HG03196 (cell line): ENCODE results near the gene ZNF804A.
"Not testable (repeated sequence)": the region's sequence is repeated elsewhere in the genome, so short reads cannot be mapped to it uniquely, and the experiment has no call there.

ENCODE experiments used
- ATAC-seq: cut with Tn5 transposase; IDR thresholded peaks from one replicate; pipeline ENCODE4 v1.9.1; 2021; ENCODE audit not compliant: unreplicated experiment

The ZNF804A gene

DNA sequence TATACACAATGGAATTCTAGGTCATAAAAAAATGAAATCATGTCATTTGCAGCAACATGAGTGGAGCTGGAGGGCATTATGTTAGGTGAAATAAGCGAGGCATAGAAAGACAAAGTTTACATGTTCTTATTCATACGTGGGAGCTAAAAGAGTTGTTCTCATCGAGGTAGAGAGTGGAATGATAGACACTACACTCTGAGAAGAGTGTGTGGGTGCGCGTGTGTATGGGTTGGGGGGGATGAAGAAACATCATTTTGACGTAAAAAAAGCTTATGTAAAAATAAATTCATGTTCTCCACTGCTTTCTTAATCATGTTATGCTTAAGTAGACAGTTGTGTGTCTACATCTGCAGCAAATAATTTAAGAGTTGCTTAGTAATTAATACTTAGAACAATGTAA, 123.6 kb downstream of the ZNF804A start:
- ATAC-seq: no peak

DNA sequence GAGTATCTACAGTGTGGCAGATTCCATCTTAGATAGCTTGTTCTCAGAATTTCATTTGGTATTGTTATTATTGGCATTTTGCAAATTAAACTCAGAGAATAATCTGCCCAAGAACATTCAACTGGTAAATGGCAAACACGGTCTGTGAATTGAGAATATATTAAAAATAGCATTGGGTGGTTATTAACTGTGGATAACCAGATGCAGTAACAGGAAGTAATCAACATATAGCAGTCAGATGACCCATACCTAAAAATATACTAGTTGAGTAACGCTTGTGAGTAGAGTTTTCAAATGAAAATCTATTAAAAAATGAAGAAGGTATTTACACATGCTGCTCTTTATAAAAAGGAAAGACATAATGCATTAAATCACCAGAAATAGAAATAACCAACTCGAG, 129.5 kb downstream of the ZNF804A start:
- no peak for ATAC-seq

DNA sequence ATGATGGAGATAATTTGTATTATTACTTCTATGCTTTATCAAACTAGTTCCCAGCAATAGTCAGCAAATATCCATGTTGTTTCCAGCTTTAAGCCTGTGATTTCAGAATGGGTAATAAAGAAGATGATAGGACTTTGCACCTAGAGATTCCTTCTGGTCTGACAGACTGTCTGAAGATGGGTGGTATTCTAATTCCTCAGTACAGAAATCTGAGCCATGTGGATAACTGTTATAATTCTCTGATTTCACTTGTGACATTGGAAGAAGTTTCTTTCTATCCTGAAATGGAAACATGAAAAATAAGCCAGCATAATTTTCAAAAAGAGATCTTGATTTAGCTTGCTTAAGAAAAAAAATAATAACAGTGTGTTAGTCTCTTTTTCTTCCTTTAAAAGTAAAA, 130.1 kb downstream of the ZNF804A start:
- ATAC-seq: no peak

DNA sequence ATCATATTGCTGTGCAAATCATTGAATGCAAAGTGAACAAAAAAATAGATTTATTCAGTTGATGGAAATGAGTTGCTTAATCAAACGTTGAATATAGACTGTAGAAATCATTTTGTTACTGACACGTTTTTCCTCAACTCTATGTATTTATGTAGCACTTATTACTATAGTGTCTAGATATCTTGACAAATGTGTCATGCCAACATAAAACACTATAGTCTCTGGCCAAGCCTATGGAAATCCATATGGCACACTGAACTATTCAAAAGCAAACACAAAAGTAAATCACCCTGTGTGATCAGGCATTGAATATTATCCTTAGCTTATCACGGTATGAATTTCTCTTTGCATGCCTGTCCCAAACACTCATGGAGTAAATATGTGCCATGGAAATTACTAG, 131.3 kb downstream of the ZNF804A start:
- ATAC-seq: no peak

DNA sequence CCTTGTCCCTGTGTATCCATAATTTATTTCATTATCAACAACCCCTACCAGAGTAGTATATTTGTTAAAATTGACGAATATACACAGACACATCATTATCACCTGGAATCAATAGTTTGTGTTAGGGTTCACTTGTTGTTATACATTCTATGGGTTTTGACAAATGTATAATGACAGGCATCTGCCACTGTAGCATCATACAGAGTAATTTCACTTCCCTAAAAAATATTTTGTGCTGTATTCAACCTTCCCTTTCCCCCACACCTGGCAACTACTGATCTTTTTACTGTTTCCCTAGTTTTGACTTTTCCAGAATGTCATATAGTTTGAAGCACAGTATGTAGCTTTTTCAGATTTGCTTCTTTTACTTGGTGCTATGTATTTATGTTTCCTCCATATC, 132.0 kb downstream of the ZNF804A start:
- ATAC-seq: peak; percentile 52

DNA sequence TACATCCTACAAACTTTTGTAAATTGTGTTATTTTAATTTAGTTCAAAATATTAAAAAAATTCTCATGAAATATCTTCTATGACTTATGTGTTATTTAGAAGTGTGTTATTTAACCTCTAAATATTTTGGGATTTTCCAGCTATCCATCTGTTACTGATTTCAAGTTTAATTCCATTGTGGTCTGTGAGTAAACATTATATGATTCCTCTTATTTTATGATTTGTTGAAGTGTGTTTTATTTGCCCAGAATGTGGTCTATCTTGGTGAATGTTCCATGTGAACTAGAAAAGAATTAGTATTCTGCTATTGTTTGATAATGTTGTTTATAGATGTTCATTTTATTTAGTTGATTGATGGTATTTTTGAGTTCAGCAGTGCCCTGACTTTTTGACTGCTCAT, 136.0 kb downstream of the ZNF804A start:
- no peak for ATAC-seq

DNA sequence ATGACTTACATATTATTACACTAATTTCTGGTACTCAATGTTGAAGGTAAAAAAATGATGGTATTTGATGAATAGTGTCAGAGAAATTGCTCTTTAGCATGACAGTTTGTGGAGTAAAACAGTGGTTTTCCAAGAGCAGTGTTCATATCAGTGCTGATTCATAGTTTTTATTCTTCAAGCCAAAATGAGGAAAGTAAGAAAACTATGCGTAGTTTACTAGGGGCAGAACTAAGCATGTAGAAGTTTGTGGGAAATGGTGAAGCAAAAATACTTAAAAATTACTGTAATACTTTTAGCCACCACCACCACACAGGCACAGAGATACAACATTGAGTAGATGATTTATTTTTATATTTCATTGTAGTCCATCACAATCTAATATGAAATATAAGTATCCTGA, 137.3 kb downstream of the ZNF804A start:
- ATAC-seq: no peak

DNA sequence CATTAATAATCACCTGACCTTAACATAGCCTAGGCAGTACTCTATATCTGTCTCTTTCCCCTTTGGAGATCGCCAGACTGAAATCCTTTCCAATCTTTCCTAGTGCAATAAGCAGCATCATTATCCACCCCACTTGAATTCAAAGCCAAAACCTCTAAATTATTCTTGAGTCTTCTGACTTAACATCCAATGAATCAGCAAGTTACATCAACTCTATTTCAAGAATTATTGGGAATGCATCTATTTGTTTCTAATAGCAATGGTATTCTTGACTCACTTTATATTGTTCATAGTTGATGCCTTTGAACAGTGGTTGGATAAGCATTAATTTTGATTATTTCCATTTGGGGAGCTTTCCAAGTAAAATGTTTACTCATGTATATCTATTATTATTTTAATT, 144.8 kb downstream of the ZNF804A start:
- no peak for ATAC-seq

DNA sequence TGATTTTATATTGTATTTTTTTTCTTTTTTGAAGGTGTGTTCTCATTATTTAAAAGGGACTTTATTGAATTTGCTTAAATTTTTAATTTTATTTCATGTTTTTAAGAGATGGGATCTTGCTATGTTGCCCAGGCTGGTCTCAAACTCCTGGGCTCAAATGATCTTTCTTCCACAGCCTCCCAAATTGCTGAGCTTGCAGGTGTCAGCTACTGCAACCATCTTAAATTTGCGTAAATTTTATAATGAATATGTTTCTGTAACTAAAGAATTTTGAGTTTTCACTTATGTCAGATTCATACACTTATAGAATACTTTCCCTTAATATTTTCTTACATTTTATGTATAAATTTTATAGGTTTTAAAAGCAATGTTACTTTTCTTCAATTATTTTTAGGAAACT, 157.8 kb downstream of the ZNF804A start:
- no peak for ATAC-seq

DNA sequence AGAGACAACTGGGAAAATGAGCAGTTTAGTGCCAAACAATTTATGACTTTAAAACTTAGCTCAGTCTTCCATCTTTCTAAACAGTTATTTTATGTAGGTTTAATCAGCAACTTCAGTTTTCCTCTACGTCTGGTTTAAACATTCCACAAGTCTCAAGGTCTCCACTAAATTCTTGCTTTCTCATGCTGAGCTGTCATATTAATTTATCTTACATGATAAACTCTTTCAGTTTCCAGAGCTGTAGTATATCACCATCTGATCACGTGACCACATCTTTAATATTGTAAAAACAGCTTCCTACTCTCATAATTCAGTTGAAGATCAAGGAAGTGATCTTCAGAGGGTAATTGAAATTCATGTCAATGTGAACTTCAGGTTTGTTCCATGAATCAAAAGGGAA, 158.6 kb downstream of the ZNF804A start:
- no peak for ATAC-seq

DNA sequence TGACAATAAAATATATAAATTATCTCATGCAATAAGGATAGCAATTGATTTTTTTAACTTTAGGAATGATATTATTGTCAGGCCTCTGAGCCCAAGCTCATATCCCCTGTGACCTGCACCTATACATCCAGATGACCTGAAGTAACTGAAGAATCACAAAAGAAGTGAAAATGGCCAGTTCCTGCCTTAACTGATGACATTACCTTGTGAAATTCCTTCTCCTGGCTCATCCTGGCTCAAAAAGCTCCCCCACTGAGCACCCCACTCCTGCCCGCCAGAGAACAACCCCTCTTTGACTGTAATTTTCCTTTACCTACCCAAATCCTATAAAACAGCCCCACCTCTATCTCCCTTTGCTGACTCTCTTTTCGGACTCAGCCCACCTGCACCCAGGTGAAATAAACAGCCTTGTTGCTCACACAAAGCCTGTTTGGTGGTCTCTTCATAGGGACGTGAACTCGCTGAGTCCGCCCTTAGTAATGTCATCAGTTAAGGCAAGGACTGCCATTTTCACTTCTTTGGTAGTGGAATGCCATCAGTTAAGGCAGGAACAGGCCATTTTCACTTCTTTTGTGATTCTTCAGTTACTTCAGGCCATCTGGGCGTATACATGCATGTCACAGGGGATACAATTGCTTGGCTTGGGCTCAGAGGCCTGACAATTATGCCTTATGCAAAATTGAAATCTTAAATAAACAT, 161.4 kb downstream of the ZNF804A start:
- not testable (repeated sequence) for ATAC-seq

DNA sequence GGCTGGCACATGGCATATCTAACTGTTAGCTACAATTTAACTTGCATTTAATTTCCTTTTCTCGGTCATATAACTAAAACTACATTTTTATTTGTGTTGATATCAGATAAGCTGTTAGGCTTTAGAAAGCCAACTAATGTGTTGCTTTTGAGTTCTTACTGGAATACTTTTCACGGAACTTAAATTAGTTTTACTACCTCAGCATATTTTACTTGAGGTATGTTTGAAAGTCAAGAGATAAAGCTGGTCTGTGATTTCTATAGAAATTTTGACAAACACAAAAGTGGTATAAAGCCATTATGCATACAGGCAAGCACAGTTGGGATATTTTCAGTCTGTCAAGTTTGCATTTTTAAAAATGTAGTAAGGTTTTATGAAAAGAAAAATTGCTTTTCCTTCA, 162.6 kb downstream of the ZNF804A start:
- no peak for ATAC-seq

DNA sequence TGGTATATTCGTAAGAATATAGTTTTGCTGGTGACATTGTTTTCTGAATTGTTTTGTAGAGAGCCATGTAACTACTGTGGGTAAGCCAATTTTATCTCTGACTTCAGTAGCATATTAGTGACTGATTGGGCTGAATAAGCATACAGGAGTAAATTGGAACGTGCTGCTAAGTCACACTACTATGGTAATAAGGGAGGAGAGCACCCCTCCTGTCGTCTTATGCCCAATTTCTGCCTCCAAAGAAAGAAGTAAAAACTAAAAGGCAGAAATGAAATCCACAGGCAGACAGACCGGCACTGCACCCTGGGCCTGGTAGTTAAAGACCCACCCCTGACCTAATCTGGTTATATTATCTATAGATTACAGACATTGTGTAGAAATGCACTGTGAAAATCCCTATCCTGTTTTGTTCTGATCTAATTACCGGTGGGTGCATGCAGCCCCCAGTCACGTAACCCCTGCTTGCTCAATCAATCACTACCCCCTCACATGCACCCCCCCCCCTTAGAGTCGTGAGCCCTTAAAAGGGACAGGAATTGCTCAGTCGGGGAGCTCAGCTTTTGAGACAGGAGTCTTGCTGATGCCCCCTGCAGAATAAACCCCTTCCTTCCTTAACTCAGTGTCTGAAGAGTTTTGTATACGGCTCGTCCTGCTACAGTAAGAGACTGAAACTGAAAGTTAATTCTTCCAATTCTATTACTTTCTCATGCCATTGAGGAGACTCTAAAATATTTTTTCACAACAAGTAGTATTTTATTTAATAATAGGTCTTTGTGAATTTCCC, 167.0 kb downstream of the ZNF804A start:
- no peak for ATAC-seq

DNA sequence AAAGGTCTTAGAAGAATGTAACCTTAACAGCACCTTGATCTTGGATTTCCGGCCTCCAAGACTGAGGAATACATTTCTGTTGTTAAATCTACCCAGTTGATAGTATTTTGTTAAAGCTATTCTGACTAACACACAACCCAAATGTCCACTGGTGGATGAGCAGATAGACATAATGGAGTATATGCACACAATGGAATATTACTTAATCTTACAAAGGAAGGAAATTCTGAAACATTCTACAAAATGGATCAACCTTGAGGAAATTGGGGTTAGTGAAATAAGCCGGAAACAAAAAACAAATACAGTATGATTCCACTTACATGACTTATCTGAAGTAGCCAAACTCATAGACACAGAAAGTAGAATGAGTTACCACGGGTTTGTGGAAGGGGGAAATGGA, 168.7 kb downstream of the ZNF804A start:
- no peak for ATAC-seq

DNA sequence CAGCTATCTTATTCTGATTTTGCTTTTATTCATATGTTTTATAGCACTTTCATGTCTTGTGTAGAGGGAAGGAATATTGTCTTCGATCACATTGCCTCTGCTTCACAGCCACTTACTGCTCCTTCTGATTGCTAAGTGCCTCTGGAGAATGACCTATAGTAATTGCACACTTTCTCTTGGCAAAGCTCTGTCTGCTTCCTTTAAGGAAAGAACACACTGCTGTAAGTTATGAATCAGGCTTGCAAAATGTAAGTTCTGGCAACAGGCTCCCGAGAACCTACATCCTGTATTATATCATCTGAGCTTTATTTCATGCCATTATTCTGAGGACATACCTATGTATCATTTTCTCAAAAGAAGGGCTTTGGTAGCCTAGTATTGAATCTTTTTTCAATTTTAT, 170.7 kb downstream of the ZNF804A start:
- no peak for ATAC-seq

DNA sequence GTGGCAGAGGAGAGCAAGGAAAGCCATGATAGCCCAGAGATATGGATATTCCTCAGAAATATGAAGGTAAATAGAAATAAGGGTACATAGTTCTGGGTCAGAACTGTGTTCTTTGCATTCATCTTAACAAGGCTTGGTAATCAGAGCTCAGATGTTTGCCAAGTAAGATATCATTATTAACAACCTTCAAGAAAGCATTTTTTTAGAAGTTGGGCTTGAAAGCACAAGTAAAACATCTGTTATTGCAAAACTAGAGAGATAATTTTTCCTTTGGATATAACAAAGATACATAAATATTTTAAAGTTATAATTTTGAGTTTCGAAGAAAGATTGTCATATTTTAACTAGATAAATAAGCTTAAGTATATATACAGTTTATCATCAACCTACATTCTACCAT, 171.4 kb downstream of the ZNF804A start:
- no peak for ATAC-seq

DNA sequence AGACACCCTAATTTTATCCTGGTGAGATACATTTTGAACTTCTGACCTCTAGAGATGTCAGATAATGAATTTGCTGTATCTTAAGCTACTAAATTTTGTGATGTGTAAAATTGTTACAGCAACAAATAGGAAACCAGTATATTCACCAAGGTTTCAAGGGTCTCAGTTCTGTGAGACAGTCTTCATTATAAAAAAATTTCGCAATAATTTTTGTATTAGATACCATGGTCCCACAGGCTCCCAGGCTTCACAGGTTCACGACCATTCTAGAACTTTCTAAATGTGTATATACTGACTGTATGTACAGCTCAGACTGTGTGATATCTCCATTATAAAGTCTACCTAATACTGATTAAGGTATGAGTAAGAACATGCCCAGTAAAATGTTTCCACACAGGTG, 181.4 kb downstream of the ZNF804A start:
- no peak for ATAC-seq

DNA sequence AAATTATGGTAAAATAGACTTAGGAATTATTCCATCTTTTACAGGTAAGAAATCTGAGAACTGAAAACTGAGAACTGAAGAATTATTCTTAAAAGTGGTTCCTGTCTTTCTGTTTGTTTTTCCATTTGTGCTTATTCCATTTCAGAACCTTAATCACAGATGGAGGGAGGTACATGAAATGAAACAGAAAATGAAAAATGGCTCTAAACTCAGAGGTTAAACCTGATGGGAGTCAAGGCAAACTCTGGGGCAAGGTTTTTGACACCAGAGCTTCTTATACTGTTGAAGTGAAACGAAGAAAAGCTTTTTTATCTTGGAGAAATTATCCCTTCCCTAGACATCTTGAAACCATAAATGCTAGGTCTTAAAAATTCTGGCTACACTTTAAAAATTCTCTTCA, 182.1 kb downstream of the ZNF804A start:
- ATAC-seq: no peak

DNA sequence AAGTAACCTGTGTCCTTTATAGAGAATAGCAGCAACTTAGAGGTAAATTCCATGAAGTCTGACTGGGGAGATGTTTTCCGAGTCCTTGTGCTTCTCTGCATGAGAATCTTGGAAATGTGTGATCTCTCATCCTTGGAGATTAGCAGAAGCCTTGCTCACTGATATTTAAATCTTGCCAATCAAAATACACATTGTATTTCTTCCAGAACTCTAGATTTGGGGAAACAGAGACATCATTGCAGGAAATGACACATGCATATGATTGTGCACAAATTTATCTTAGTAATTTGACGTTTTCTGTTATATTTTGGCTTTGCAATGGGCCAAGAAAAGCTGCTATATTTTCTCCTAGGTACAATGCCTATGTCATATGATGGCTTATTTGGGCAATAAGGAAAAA, 182.6 kb downstream of the ZNF804A start:
- ATAC-seq: no peak

DNA sequence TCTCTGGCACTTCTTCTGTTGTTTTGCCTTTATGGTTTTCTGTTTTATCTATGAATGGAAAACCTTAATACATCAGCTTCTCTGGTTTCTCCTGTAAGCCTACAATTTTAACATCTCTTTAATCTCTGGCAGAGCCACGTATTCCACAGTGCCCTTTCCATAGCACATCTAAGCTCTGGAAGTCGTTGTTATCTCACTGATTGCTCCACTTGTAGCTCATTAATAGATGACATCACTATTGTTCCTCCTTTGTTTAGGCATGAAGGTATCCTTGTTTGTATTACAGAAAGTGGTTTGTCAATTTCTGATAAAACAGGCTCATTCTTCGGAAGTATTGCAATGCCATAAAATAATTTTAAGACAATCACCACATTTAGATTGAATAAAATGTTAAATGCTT, 185.2 kb downstream of the ZNF804A start:
- no peak for ATAC-seq

DNA sequence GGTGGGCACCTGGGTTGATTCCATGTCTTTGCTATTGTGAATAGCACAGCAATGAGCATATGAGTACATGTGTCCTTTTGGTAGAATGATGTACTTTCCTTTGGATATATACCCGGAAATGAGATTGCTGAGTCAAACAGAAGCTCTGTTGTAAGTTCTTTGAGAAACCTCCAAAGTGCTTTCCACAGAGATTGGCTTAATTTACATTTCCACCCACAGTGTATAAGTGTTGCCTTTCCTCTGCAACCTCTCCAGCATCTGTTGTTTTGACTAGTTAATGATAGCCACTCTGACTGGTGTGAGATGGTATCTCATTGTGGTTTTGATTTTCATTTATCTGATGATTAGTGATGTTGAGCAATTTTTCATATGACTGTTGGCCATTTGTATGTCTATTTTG, 194.8 kb downstream of the ZNF804A start:
- no peak for ATAC-seq

DNA sequence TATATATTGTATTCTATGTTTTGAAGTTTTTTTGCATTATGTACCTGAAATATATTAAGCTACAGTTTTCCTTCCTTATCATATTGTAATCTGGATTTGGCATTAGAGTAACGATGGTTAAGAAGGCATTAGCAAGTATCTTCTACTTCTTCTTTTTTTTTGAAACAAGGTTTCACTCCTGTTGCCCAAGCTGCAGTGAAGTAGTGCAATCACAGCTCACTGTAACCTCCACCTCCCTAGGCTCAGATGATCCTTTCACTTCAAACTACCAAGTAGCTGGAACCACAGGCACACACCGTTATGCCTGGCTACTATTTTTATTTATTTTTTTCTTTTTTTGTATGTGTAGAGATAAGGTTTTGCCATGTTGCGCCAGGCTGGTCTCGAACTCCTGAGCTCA, 201.1 kb downstream of the ZNF804A start:
- ATAC-seq: no peak

DNA sequence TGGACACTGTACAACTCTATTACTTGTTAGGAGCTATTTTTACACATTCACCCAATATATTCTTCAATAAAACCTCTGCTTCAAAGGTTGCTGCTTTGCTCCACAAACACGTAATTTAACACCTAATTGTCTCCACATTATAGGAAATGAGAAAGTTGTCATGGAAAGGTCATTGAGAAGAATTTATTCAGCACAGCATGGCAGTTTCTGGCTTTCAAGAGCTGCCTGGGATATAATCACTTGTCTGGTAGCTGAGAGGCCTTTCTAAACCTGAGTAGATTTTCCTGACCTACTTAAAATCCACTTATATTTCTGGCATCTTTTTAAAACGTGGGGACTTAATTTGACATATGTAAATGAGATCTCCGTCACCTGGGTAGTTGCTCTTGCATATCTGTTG, 216.1 kb downstream of the ZNF804A start:
- no peak for ATAC-seq
